Spleen (tissue), 7 donors: ENCODE data around the gene IQGAP2.

Source experiments
- POLR2A ChIP-seq, 3 donors: fragments of 450-650 bp; IDR thresholded peaks; one replicate each; pipeline ENCODE4 v1.5.1; 2017; ENCODE audit warnings: antibody characterized with exemption in 3 of 3, mild to moderate bottlenecking in 1 of 3
- POLR2AphosphoS5 ChIP-seq, 3 donors: sonication (generic); formaldehyde crosslinking; IDR thresholded peaks; one replicate each; pipeline ENCODE4 v1.5.1; 2017; ENCODE audit warnings: antibody characterized with exemption in 3 of 3
- TF ChIP-seq, protein P1 (sequence below), 11 experiments: fragments of 200-600 bp in 7 of 11; fragments of 450-650 bp in 4 of 11; sonication (generic) in 4 of 11; IDR thresholded peaks in 8 of 11; conservative IDR thresholded peaks in 3 of 11; 1 replicate in 7 of 11; 2 replicates in 4 of 11; pipeline versions ENCODE4 v1.4.0 to v1.8.0; 2016 to 2021; ENCODE audit warnings: antibody characterized with exemption in 11 of 11, inconsistent platforms in 4 of 11, mild to moderate bottlenecking in 1 of 11
- donor health status: DM: no; HTN: no; CAD: no; lungs with moderate emphysema.
- donor health status: DM: no; HTN: no; CAD: no.
- donor health status: DM: no; HTN: no; CAD: no.

GRCh38 chr5:76757049-76757448 is 354.0 kb downstream of the IQGAP2 start:
- TF ChIP-seq, protein P1, sequence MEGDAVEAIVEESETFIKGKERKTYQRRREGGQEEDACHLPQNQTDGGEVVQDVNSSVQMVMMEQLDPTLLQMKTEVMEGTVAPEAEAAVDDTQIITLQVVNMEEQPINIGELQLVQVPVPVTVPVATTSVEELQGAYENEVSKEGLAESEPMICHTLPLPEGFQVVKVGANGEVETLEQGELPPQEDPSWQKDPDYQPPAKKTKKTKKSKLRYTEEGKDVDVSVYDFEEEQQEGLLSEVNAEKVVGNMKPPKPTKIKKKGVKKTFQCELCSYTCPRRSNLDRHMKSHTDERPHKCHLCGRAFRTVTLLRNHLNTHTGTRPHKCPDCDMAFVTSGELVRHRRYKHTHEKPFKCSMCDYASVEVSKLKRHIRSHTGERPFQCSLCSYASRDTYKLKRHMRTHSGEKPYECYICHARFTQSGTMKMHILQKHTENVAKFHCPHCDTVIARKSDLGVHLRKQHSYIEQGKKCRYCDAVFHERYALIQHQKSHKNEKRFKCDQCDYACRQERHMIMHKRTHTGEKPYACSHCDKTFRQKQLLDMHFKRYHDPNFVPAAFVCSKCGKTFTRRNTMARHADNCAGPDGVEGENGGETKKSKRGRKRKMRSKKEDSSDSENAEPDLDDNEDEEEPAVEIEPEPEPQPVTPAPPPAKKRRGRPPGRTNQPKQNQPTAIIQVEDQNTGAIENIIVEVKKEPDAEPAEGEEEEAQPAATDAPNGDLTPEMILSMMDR (IDR thresholded peaks at IDR 0.05 in 8 of 11, conservative IDR thresholded peaks at IDR 0.05 in 3 of 11), result no peak
- TF ChIP-seq POLR2A (IDR thresholded peaks at IDR 0.05), result no peak
- TF ChIP-seq POLR2AphosphoS5 (IDR thresholded peaks at IDR 0.05), result no peak
